HG03558 (cell line): ENCODE measurements around the gene CCL5.
"Not testable (repeated sequence)": the region's sequence is repeated elsewhere in the genome, so short reads cannot be mapped to it uniquely, and the experiment has no call there.

Source experiments
- ATAC-seq: cut with Tn5 transposase; IDR thresholded peaks from one replicate; pipeline ENCODE4 v1.9.1; 2021; ENCODE audit warnings: moderate number of reproducible peaks; ENCODE audit not compliant: unreplicated experiment; ENCODE audit errors: extremely low read depth

CCL5 gene

DNA sequence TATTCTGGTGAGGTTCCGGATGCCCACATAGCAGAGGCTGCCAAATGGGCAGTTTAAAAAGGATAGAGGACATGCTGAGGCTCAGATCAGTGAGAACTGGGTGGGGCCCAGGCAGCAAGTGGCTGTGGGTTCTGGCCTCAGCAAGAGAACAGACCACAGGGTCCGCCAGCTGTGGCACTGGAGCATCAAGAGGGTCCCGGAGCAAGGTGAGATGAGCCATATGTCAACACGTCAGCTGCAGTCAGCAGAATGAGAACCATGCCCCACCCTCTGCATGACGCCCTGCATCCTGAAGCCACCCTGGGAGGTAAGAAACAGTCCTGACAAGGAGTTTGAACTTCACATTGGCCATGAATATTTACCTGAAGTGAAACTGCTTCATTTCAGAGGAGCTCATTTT, 20.1 kb upstream of the CCL5 start:
- ATAC-seq: no peak

DNA sequence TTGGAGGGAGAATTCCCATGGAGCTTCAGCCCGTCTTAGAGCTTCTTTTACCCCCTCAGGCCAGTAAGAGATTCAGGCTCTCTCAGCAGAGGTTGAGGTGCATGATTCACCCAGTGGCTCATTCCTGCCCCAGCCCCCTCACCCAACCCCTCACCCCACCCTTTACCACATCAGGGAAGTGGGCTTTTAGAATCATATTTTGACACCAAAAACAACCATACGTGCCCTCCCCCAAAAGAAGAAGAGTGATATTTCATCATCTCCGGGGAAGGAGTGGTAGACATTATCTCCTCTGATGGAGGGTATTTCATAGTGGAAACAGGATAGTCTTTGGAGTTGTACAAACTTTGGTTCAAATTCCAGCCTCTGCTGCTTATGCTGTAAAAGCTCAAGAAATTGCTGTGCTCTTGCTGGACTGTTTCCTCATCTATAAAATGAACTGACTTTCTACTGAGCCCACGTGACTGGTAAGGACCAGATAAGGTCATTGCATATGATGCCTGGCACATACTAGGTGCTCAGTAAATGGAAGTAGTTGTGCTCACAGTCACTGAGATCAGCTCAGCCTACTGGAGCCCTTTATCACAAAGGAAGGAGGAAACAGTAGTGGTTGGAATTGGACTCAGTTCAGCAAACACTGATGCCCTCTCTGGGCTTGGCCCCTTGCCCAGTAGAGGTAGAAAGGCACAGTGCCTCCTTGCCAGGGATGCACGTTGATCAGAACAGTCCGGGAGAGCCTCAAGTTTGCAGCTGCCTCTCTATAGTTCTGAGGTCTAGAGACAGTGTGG, 18.3 kb upstream of the CCL5 start:
- no peak for ATAC-seq

DNA sequence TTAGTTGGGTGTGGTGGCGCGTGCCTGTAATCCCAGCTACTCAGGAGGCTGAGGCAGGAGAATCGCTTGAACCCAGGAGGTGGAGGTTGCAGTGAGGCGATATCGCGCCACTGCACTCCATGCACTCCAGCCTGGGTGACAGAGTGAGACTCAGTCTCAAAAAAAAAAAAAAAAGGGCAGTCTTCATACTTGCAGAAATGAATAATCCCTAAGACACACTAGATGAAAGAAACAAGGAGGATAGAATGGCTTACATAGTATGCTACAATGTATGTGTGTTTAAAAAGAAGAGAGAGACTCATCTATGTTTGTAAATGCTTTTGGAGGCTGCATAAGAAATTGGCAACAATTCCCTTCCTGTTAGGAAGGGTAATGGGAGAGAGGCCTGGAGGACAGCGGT, 17.6 kb upstream of the CCL5 start:
- not testable (repeated sequence) for ATAC-seq

DNA sequence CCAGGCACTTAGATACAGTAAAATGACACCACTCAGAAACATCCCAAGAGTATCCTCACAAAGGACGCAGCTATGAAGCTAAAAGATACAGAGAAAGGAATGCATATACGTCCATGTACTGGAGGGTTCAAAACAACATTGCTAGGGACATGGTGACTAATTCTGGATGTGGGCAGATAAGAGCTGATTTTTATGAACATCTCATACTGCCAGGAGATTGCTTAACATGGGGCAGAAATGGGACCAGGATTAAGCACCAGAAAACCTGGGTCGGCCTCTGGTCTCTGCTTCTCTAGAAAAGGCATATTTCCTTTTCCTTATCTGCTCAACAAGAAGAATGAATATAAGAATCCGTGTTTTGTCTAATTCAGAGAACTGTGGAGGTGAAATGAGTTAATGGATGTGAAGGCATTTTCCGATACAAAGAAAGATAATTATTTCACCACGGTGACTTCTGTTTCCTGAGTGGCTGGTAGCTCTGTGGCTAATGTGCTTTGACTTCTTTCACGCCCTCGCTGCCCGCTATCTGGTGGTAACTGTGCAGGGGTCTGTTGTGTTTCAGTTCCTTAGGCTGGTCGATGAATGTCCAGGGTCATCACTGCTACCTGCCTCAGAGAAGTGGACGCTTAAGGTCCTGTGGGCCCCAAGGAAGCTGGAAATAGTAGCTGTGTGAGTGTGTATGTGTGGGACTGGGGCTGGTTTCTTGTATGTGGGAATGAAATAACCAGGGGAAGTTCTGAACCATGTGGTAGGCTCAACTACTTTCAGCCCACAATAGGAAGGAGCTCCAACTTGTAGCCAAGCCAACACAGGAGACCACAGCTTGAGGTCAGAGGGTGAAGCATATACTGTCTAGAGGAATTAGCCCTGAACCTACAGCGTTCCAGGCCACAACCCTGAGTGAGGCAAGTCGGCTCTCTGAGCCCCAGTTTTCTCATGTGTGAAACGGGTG, 15.8 kb upstream of the CCL5 start:
- no peak for ATAC-seq

DNA sequence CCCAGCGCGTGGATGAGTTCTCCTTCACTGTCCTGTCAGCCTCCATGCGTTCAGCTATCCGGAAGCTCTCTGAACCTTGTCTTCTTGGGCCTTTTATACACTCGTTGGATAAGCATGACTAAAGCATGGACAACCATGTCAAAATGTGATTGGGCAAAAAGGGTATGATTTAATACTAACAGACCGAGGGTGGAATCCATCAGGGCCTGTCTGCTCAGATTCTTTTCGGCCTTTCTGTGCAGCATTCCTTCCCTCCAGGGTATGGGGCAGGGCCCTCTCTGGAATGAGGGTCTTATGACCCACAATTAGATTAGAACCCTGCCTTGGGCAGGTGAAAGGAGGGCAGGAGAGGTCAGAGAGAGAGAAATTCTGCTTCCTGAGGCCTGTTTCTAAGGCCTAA, 14.0 kb upstream of the CCL5 start:
- ATAC-seq: no peak

DNA sequence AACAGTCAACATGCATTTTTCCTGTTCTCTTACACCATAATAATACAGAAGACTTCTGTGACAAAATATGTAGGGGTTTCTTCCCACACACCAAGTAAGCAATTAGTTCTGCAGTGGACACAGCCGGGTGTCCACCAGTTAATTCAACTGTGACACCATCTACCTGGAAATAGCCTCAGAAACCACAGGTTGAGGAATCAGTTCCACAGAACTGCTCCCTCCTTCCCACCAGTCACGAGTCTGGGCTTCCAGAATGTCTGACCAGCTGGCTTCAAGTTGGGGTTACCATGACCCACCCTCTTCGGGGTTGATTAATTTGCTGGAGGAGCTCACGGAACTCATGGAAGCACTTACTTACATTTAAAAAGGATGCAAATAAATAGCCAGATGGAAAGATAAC, 13.6 kb upstream of the CCL5 start:
- ATAC-seq: no peak

DNA sequence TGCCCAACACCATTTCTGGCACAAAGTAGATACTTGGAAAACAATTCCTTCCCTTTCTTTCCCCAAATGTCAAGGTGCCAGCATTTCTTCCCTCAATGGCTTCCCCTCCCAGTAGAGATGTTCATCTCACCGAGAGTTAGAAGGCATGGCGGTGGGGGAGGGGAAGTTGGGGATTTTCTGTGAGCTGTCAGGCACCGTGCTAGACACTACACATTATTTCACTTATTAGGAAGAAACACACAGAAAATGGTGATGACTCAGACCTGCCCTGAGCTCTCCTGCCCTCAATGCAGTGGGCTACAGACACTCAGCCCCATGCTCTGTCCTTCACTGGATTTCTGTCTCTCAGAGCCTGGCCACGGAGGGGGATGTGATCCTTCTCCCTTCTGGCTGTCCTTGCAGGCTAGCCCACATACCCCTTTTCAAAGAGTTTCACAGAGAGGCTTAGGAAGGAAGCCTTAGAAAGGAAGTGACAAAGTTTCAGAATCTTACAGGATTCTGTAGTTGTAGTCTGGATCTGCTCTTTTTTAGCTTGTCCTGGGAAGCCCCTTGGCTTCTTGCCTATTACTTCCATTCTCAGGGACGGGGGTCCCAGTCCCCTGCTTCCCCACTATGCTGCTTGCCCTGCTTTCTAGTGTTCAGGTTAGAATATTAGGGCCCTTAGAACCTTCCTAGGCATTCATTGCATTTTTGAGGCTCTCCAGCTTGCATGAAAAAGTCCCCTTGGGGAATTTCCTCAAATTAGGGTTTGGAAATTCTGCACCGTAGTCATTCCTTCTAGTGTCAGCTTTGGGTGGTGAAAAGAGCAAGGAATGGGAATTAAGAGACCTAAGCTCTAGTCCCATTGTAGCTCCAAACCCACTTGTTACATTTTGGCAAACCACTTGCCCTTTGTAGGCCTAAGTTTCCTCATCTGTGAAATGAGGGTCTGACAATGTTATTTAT, 12.2 kb upstream of the CCL5 start:
- no peak for ATAC-seq

DNA sequence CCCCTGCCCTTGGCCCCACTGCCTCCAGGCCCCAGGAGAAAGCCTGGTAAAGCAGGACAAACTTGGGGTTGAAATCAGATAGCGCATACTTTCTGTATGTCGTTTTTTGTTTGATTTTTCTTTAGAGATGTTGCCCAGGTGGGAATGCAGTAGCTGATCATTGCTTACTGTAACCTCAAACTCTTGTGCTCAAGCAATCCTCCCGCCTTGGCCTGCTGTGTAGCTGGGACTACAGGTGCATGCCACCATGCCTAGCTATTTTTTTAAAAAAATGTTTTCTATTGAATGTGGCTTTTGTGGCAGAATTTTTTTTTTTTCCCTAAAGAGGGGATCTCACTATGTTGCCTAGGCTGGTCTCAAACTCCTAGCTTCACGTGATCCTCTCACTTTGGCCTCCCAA, 11.1 kb upstream of the CCL5 start:
- no peak for ATAC-seq

DNA sequence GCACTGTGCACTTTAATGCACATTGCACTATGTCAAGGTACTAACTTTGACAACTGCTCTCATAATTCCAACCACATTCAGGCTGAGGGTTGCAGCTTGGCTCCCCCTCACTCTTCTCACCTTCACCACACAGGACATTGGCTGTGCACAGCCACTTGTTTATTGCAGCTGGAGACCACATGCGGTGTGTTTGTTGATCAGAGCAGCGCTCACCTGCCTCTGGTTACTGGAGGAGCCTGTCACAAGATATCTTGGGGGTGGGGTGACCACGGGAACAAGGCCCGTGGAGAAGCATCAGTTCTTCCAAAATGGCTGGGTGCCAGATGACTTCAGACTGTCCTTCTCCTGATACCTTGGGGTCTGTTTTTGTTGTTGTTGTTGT, 10.6 kb upstream of the CCL5 start:
- no peak for ATAC-seq

DNA sequence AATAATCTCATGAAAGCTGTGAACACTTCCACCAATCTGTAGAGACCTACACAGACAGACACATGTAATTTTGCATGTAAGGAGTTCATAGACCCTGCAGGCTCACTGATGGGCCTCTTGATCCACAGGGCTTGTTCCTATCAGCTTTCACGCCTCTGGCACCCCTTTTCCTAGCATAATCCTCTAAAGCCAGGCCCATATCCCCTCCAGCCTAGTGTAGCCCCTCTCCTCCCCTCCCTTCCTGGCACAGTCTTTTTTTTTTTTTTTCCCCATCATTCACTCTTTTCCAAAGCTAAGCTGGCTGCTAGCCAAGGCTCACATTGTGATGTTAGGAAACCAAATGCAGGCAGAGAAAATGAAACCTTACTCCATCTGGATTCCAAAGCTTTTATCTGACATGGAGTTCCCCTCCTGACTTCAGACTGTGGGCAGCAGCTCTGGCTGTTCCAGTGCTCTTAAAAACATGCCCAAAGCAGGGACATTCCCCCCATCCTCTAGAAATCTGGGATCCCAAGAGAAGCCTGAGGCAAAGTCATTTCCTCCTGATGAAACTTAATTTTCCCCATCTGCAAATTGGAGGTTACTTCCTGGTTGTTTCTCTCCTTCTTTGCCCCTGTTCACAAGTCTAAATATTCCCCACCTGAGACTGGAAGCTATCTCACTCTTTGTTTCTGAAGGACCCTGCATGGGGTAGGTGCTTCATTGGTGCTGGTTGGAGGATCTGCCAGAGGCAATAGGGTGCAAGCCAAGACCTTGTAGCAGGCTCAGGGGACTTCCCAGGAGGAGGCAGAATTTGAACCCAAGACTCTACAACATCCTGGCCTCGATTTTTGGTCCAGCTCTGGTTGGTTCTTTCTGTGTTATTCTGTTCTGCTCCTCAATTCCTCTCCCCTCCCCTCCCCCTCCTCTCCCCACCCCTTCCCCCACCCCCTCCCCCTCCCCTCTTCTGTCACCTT, 9.9 kb upstream of the CCL5 start:
- no peak for ATAC-seq

DNA sequence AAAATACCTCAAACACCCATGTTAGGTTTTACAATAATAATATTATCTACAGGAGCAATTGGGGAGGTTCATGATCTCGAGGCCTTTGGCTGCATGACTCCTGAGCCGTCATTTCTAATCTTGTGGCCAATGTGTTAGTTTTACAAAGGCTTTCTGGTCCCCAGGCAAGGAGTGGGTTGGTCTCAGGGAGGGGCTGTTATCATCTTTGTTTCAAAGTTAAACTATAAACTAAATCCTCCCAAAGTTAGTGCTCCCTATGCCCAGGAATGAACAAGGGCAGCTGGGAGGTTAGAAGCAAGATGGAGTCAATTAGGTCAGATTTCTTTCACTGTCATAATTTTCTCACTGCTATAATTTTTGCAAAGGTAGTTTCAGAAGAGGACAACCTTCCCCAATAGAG, 9.1 kb upstream of the CCL5 start:
- no peak for ATAC-seq

DNA sequence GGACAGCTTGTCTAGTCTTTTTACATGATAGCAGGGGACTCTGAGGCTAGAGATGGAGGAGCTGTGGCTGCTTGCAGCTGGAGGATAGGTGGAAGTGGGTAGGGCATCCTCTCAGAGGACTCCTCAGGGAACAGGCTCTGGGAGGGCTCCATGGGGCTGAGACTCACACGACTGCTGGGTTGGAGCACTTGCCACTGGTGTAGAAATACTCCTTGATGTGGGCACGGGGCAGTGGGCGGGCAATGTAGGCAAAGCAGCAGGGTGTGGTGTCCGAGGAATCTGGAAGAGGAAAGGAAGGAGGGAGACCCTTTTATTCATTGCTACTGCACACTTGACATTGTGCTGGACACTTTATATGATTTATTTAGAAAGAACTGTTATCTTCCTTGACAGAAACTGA, 1.8 kb downstream of the CCL5 start:
- ATAC-seq: no peak

DNA sequence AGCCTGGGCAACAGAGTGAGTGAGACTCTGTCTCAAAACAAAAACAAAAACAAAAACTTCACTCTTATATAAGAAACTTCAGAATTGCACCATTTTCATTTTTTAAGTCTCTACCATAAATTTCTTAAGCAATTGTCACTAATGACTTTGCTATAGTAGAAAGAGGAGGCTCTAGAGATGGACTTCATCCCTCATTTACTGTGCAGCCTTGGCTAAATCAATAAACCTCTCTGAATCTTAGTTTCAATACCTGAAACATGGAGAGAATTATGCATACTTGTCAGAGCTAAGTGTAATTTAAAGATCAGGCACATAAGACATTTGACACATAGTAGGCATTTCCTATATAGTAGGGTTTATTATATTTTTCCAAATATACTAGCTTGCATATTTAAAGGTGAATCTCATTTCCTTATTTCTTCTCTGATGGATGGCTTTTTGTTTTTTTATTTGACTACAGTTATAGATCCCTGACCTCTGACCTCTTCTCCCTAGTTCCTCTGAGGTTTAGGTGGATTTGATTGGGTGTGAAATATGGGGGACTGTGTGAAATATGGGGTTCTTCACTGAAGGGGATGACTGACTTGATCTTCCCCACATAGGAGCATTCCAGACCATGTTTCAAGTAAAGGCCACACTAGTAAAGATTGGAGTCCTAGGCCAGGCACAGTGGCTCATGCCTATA, 2.7 kb downstream of the CCL5 start:
- no peak for ATAC-seq

DNA sequence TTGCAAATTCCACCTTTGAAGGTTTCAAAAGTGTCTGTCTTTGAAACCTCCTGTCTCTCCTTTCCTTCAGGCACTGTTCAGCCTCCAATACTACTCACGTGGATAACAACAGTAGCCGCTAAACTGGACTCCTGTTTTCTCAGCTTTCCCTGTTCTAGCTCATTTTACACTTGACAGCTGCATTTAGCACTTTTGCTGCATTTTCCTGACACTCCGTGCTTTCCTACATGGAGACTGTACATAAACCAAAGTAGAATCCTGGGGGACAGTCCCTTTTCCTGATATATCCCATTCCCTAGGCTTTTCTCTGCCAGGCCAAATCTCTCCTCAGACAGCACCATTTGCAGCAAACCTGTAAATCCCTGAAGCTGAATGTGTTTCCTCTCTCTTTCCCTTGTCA, 3.6 kb downstream of the CCL5 start:
- ATAC-seq: no peak

DNA sequence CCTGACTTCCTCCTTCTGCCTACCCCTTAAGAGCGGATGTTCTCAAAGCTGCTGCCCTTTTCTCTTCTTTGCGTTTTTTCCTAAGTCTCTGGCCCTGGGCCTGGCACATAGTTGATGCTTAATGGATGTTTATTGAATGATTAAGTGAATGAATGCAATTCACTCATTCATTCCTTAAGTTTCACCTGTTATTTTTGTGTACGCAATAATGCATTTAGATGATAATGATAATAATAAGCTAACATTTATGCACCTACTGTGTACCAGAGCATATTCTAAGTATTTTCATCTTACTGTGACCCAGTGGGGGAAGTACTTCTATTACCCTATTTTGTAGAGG, 4.4 kb downstream of the CCL5 start:
- no peak for ATAC-seq

DNA sequence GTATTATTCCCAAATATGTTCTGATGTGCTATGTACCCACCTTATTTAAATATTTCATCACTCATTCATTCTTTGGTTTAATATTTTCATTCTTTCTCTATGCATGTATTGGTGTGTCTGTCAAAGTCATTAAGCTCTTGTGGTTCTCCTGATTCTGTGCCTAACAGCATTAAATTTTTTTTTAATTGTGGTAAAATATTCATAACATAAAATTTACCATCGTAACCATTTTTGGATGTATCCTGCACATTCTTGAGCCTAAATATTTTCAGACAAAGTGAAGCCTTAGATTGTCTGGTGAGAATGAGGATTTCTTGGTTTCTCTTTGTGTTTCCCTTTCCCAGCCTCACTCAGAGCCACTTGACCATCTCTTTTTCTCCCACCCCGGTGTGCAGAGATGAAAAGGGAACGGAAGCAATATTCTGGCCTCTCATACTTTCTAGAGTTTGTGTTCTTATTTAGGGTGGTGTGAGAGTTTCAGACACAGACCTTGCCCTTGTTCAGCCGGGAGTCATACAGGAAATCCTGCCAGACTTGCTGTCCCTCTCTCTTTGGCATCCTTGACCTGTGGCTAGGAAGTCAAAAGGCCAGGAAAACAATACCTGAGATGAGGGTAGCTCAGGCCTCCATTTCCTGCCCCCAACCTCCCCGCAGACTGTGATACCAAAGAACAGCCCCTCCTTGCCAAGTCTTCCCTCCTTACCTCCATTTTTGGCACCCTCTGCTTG, 4.9 kb downstream of the CCL5 start:
- no peak for ATAC-seq

DNA sequence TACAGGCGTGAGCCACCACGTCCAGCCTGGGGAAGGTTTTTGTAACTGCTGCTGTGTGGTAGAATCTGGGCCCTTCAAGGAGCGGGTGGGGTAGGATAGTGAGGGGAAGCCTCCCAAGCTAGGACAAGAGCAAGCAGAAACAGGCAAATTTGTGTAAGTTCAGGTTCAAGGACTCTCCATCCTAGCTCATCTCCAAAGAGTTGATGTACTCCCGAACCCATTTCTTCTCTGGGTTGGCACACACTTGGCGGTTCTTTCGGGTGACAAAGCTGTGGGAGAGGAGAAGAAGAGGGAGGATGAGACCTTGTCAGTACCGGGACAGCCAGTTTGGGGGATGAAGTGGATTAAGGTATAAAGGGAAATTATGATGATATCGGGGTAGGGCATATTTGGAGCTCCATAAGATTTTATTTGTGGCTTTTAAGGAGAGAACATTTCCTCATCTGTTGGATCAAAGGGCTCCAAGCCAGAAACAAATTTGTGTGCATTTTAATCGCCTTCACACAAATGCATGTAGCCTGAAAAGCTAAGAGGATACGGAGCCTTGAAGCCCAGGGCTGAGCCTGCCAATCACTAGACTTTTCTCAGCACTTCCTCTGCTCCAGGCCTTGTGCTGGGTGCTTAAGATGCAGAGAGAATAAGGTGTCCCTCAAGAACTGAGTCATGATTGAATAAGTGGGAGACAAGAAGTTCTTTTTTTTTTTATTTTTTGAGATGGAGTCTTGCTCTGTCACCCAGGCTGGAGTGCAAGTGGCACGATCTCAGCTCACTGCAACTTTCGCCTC, 7.8 kb downstream of the CCL5 start:
- no peak for ATAC-seq
